Mucosa of descending colon (tissue), 3 donors: ENCODE measurements around the gene MXI1. TPM values are rescaled to one million over a fixed set of nuclear protein-coding genes. Genes with fewer than 3 reads are reported as not detected.

Source experiments
- ATAC-seq: fragments of 200-7000 bp; cut with Tn5 transposase; one replicate; pipeline ENCODE4 v1.9.1; 2020; ENCODE audit warnings: mild to moderate bottlenecking, moderate library complexity
- DNase-seq, 3 donors: peaks; one replicate each; pipeline ENCODE4 v3.0.0-alpha.2; 2020
- H3K36me3 ChIP-seq: fragments of 200-600 bp; one replicate; pipeline ENCODE4 v1.8.0; 2021; ENCODE audit warnings: low read depth, mild to moderate bottlenecking
- H3K4me1 ChIP-seq: fragments of 200-600 bp; one replicate; pipeline ENCODE4 v1.8.0; 2021; ENCODE audit warnings: low read depth, mild to moderate bottlenecking
- H3K4me3 ChIP-seq: fragments of 200-600 bp; one replicate; pipeline ENCODE4 v1.8.0; 2021; ENCODE audit warnings: mild to moderate bottlenecking
- H3K9me3 ChIP-seq: fragments of 200-600 bp; one replicate; pipeline ENCODE4 v1.8.0; 2021; ENCODE audit warnings: mild to moderate bottlenecking
- intact Hi-C, 2 donors: fragments of 100-400 bp; cut with DNase I in 1 of 2; cut with micrococcal nuclease in 1 of 2; formaldehyde crosslinking; loops; one replicate each; pipeline versions ENCODE4 v1.11.0 to v1.11.1; 2022; cut with DNase I, micrococcal nuclease
- total RNA-seq, 3 donors: library from RNA; stranded (reverse); fragmentation: NEBNext Ultra II Directional in 2 of 3; extraction: Animal tissue kit (Norgen Biotek cat#: 25700) in 2 of 3; gene quantifications; one replicate each; pipeline versions ENCODE4 v1.2.1 to v1.2.4, GENCODE V29; 2021 to 2023
- TF ChIP-seq, protein P1 (sequence below): fragments of 200-600 bp; IDR thresholded peaks from one replicate; pipeline ENCODE4 v1.8.0; 2022; ENCODE audit warnings: antibody characterized with exemption, mild to moderate bottlenecking
- donor health status: DM: no; HTN: no; CAD: no; lungs with moderate emphysema.
- donor health status: DM: no; HTN: no; CAD: no.
- donor health status: DM: no; HTN: yes; CAD: no.

MXI1 gene
- total RNA-seq, 3 donors from 2014 or later: 112 to 144 (median 139) TPM

DNA sequence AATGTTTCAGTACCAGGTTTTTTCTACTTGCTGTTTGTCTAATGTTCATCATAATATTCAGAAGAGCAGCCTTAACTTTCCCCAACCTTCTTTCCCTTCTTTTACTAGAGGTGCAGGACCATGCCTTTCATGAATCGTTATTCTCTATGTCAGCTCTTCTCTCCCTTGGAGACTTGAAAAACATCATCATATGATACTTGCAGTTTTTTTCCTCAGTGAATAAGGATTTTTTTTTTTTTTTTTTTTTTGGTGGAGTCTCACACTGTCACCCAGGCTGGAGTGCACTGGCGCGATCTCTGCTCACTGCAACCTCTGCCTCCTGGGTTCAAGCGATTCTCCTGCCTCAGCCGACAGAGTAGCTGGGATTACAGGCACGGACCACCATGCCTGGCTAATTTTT, 67.2 kb downstream of the MXI1 start:
- TF ChIP-seq, protein P1, sequence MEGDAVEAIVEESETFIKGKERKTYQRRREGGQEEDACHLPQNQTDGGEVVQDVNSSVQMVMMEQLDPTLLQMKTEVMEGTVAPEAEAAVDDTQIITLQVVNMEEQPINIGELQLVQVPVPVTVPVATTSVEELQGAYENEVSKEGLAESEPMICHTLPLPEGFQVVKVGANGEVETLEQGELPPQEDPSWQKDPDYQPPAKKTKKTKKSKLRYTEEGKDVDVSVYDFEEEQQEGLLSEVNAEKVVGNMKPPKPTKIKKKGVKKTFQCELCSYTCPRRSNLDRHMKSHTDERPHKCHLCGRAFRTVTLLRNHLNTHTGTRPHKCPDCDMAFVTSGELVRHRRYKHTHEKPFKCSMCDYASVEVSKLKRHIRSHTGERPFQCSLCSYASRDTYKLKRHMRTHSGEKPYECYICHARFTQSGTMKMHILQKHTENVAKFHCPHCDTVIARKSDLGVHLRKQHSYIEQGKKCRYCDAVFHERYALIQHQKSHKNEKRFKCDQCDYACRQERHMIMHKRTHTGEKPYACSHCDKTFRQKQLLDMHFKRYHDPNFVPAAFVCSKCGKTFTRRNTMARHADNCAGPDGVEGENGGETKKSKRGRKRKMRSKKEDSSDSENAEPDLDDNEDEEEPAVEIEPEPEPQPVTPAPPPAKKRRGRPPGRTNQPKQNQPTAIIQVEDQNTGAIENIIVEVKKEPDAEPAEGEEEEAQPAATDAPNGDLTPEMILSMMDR: no peak
- peaks cover 9% of the 10 kb centered on the region for H3K4me1 ChIP-seq
- H3K4me3 ChIP-seq: no peak overlapping the region
- DNase-seq: no peak
- intact Hi-C loops: loop anchor here in 1 of 2 donors (5.0 kb wide), 1 partner anchor 137 kb away; no protein-coding TSS in a partner anchor
- no peaks in the 10 kb centered on the region for H3K36me3 ChIP-seq
- no peaks in the 10 kb centered on the region for H3K9me3 ChIP-seq
- no peak for ATAC-seq

DNA sequence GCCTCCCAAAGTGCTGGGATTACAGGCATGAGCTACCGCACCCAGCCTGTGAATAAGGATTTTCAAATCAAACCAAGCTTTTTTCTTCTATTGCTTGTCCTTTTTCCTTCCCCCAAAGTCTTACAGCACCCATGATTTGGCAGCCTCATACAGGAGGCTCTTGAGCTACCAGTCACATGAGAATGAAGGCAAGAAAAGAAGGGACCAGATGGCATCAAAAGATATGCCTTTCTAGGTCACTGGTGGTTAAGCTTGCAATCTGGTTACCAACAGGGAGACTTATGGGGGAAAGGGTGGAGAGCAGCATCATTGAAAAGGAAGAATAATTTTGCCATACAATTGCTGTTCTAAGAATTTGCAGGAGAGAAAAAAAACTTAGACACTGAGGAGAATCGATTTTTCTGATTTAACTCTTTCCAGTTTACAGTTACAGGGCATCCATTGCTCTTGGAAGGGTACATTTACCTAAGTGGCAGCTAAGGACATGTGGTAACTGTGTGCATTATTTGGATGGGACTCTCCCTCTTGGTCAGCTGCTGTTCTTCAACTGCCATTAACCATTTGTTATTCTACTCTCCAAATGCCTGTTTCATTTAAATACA, 67.8 kb downstream of the MXI1 start:
- TF ChIP-seq, protein P1: no peak
- intact Hi-C loops: loop anchor here in 1 of 2 donors (5.0 kb wide), 1 partner anchor 138 kb away; no protein-coding TSS in a partner anchor
- ATAC-seq (no peak), DNase-seq (no peak)
- H3K4me1 ChIP-seq: peaks cover 8% of the 10 kb centered on the region
- H3K9me3 ChIP-seq: no peaks in the 10 kb centered on the region
- H3K36me3 ChIP-seq: no peaks in the 10 kb centered on the region
- H3K4me3 ChIP-seq: no peak overlapping the region

DNA sequence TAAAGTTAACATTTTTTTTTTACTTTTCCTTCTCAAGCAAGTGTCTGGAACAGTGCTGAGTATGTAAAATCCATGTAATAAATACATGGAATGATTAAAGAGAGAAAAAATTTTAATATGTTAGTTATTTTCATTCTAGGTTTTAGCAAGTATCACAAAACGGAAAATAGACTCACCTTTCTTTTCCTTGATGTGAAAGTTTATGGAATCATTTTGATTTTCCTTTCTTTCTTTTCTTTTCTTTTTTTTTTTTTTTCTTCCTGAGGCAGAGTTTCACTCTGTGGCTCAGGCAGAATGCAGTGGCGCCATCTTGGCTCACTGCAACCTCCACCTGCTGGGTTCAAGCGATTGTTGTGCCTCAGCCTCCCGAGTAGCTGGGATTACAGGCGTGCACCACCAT, 69.2 kb downstream of the MXI1 start:
- DNase-seq (no peak), ATAC-seq (no peak)
- Histone ChIP-seq H3K9me3 (no peaks in the 10 kb centered on the region), H3K36me3 (no peaks in the 10 kb centered on the region), H3K4me1 (peaks cover 4% of the 10 kb centered on the region), H3K4me3 (no peak overlapping the region)
- intact Hi-C loops: loop anchor here in 1 of 2 donors (5.0 kb wide), 1 partner anchor 139 kb away; no protein-coding TSS in a partner anchor
- TF ChIP-seq, protein P1: no peak

DNA sequence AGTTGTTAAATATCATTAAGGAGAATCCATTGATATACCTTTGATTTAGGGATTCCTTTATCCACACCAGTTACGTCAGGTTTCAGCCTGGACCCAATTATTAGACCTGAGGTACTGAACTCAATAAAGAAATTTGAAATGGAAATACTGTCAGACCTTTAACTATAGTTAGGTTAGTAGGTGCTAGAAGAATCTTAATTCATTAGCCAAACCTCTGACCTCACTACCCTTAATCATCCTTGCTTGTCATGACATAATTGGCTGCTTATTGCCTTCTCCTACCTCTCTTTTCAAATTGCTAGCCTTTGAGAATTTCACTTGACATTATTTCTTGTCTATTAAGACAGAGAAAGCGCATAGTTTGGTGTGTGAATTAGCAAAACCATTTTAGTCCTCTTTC, 70.2 kb downstream of the MXI1 start:
- ATAC-seq: no peak
- TF ChIP-seq, protein P1: no peak
- no peak for DNase-seq
- intact Hi-C loops: loop anchor here in 1 of 2 donors (5.0 kb wide), 1 partner anchor 140 kb away; no protein-coding TSS in a partner anchor
- Histone ChIP-seq H3K4me3 (no peak overlapping the region), H3K36me3 (no peaks in the 10 kb centered on the region), H3K4me1 (peaks cover 4% of the 10 kb centered on the region), H3K9me3 (no peaks in the 10 kb centered on the region)

DNA sequence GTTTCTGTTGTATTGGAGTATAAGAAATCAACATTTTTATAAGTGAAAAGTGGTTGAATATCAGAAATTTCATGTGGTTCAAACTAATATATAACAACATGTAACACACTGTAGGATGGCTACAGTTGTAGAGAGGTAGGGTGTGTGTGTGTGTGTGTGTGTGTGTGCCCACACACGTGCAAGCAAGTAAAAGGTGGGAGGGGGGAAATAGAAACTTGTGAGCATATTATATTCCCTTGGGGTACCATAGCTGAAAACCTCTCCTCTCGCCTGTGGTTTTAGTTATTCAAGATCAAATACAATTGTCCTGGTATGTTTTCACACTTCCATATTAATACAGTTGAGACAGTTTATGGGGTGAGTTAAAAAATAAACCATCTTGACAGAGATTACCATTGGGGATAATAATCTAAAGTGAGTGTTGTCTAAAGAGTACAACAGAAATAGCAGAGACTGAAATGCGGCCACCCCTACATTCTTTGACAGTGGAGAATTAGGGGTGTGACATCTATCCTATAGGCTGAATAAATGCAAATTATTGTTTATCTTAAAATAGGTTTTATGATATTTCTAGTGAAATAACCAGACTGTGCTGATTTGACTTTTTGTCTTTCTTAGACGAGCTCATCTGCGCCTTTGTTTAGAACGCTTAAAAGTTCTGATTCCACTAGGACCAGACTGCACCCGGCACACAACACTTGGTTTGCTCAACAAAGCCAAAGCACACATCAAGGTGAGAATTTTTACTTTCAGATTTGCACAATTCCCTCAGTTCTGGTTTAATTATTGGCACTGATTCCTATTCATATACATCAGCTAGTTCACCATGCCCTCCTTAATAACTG, 71.4 kb downstream of the MXI1 start:
- no peak overlapping the region for H3K4me3 ChIP-seq
- TF ChIP-seq, protein P1: no peak
- intact Hi-C loops: loop anchor here in 1 of 2 donors (5.0 kb wide), 1 partner anchor 141 kb away; no protein-coding TSS in a partner anchor
- H3K36me3 ChIP-seq: no peaks in the 10 kb centered on the region
- no peak for ATAC-seq
- no peaks in the 10 kb centered on the region for H3K9me3 ChIP-seq
- H3K4me1 ChIP-seq: peaks cover 4% of the 10 kb centered on the region
- no peak for DNase-seq
